PC-3 (cell line): ENCODE measurements around the gene LCORL. TPM values are rescaled to one million over a fixed set of nuclear protein-coding genes. Genes with fewer than 3 reads are reported as not detected.

Source experiments
- ATAC-seq: fragments of 200-7000 bp; cut with Tn5 transposase; 2 replicates; pipeline ENCODE4 v1.9.1; 2020; ENCODE audit warnings: mild to moderate bottlenecking, moderate library complexity
- BruUV-seq: library from RNA; stranded (reverse); fragments of 400-500 nt; replicated peaks from 2 replicates; lab custom pipeline; 2021; lab: Mats Ljungman, UMichigan
- CTCF ChIA-PET: fragments of 300-600 bp; sonication (Branson Sonifier 250); formaldehyde crosslinking; loops from one replicate; lab custom pipeline; 2022; ENCODE audit warnings: antibody characterized with exemption; lab: Charles Lee
- POLR2A ChIA-PET: fragments of 300-600 bp; sonication (Branson Sonifier 250); formaldehyde crosslinking; loops from one replicate; lab custom pipeline; 2022; ENCODE audit warnings: antibody characterized with exemption; ENCODE audit not compliant: unreplicated experiment; lab: Charles Lee
- DNase-seq: peaks from one replicate; pipeline ENCODE4 v3.0.0-alpha.2; 2015
- H2AFZ ChIP-seq: fragments of 300-600 bp; sonication (generic); 2 replicates; pipeline ENCODE4 v1.6.0; 2016; ENCODE audit warnings: antibody characterized with exemption, low read length
- H3F3A ChIP-seq: fragments of 300-600 bp; sonication (generic); one replicate; pipeline ENCODE4 v1.6.0; 2017; ENCODE audit warnings: antibody characterized with exemption, low read length, control low read depth, mild to moderate bottlenecking; ENCODE audit not compliant: unreplicated experiment
- H3K27ac ChIP-seq: fragments of 300-600 bp; sonication (generic); 2 replicates; pipeline ENCODE4 v1.5.1; 2016; ENCODE audit warnings: mild to moderate bottlenecking, low read length
- H3K27me3 ChIP-seq: fragments of 300-600 bp; sonication (generic); 2 replicates; pipeline ENCODE4 v1.6.1; 2016; ENCODE audit warnings: low read length, mixed read lengths
- H3K36me3 ChIP-seq: fragments of 300-600 bp; sonication (generic); 2 replicates; pipeline ENCODE4 v1.6.1; 2016; ENCODE audit warnings: low read depth, mixed run types, low read length, mixed read lengths
- H3K4me1 ChIP-seq: fragments of 300-600 bp; sonication (generic); 2 replicates; pipeline ENCODE4 v1.5.1; 2016; ENCODE audit warnings: low read length; ENCODE audit not compliant: insufficient read depth
- H3K4me2 ChIP-seq: fragments of 300-600 bp; sonication (generic); 2 replicates; pipeline ENCODE4 v1.6.0; 2016; ENCODE audit warnings: low read length
- H3K4me3 ChIP-seq: fragments of 300-600 bp; sonication (generic); 2 replicates; pipeline ENCODE4 v1.5.1; 2016; ENCODE audit warnings: mild to moderate bottlenecking, low read length, mixed read lengths
- H3K79me2 ChIP-seq: fragments of 300-600 bp; sonication (generic); 2 replicates; pipeline ENCODE4 v1.6.1; 2017; ENCODE audit warnings: low read length, mixed read lengths
- H3K9ac ChIP-seq: fragments of 300-600 bp; sonication (generic); 2 replicates; pipeline ENCODE4 v1.6.0; 2016; ENCODE audit warnings: mild to moderate bottlenecking, low read length
- H3K9me2 ChIP-seq: fragments of 300-600 bp; sonication (generic); replicated peaks from 2 replicates; pipeline ENCODE4 v1.6.1; 2016; ENCODE audit warnings: mixed run types, low read length, mixed read lengths
- H3K9me3 ChIP-seq: fragments of 300-600 bp; sonication (generic); 2 replicates; pipeline ENCODE4 v1.6.1; 2016; ENCODE audit warnings: low read length, mixed read lengths
- H4K20me1 ChIP-seq: fragments of 300-600 bp; sonication (generic); 2 replicates; pipeline ENCODE4 v1.6.1; 2016; ENCODE audit warnings: low read length, mixed read lengths
- CTCF ChIP-seq: fragments of 300-600 bp; sonication (generic); conservative IDR thresholded peaks from 2 replicates; pipeline ENCODE4 v1.5.1; 2017; ENCODE audit warnings: antibody characterized with exemption, low read depth, mild to moderate bottlenecking, low read length
- EZH2 ChIP-seq: fragments of 300-600 bp; sonication (generic); IDR thresholded peaks from one replicate; pipeline ENCODE4 v1.6.1; 2017; ENCODE audit warnings: antibody characterized with exemption, mild to moderate bottlenecking, low read length; ENCODE audit not compliant: unreplicated experiment
- EZH2phosphoT487 ChIP-seq: fragments of 300-600 bp; sonication (generic); IDR thresholded peaks from 2 replicates; pipeline ENCODE4 v1.6.1; 2018; ENCODE audit warnings: mild to moderate bottlenecking, antibody characterized with exemption, low read length, borderline replicate concordance
- intact Hi-C: fragments of 100-400 bp; cut with micrococcal nuclease; formaldehyde crosslinking; loops from 2 replicates; pipeline ENCODE4 v1.9.0; 2023
- total RNA-seq: library from RNA; depleted of rRNA; stranded (reverse); fragments of >200 nt; gene quantifications from 2 replicates; pipeline ENCODE4 v1.2.3, GENCODE V29; 2014

Gene LCORL
- total RNA-seq, 1 experiment from 2014 or later = 2.9 TPM

- no peaks in the 10 kb centered on the region for H3K27me3 ChIP-seq
- H3K27ac ChIP-seq = no peak overlapping the region
- TF ChIP-seq CTCF (no peak), EZH2phosphoT487 (no peak), EZH2 (no peak)
- no peak overlapping the region for H3K9ac ChIP-seq
- ATAC-seq (no peak), DNase-seq (no peak)
- ChIA-PET CTCF (no interaction called here), POLR2A (no interaction called here)
- H3K4me3 ChIP-seq = no peak overlapping the region
- no peaks in the 10 kb centered on the region for H3F3A ChIP-seq
- H2AFZ ChIP-seq = no peak overlapping the region
- no peaks in the 10 kb centered on the region for H3K36me3 ChIP-seq
- intact Hi-C loops = no loop called here
- no peaks in the 10 kb centered on the region for H3K9me3 ChIP-seq
- no peaks in the 10 kb centered on the region for H3K79me2 ChIP-seq
- no peak overlapping the region for H3K4me2 ChIP-seq
- H3K4me1 ChIP-seq = no peaks in the 10 kb centered on the region
- H4K20me1 ChIP-seq = no peaks in the 10 kb centered on the region
- no TSS peak for BruUV-seq
- no peaks in the 10 kb centered on the region for H3K9me2 ChIP-seq
Observed at GRCh38 chr4:17911608-17912007, 109.9 kb downstream of the LCORL start.

GRCh38 chr4:17898553-17899055 lies 123.0 kb downstream of the LCORL start:
- BruUV-seq = no TSS peak
- no peak for ATAC-seq

More at GRCh38 chr4:17898553-17899055, 123.0 kb downstream of the LCORL start:
- intact Hi-C loops = no loop called here
- POLR2A ChIA-PET = no interaction called here
- Histone ChIP-seq H3K9ac (no peak overlapping the region), H3K9me2 (no peaks in the 10 kb centered on the region), H3K4me1 (no peaks in the 10 kb centered on the region), H2AFZ (no peak overlapping the region), H3K9me3 (no peaks in the 10 kb centered on the region), H3K4me2 (no peak overlapping the region), H3K79me2 (no peaks in the 10 kb centered on the region), H3K27me3 (no peaks in the 10 kb centered on the region), H3K36me3 (no peaks in the 10 kb centered on the region), H3K4me3 (no peak overlapping the region), H4K20me1 (no peaks in the 10 kb centered on the region), H3F3A (no peaks in the 10 kb centered on the region), H3K27ac (no peak overlapping the region)
- CTCF ChIA-PET = no interaction called here
- TF ChIP-seq CTCF = no peak
- TF ChIP-seq EZH2 = no peak
- no peak for TF ChIP-seq EZH2phosphoT487
- DNase-seq = no peak
